K562 (cell line): Measurements from ENCODE around the gene LRRC8E. TPM values are rescaled to one million over a fixed set of nuclear protein-coding genes. Genes with fewer than 3 reads are reported as not detected.

Source experiments
- ASH1L ChIP-seq: fragments of 450-650 bp; IDR thresholded peaks from 2 replicates; pipeline ENCODE4 v1.6.1; 2018; ENCODE audit warnings: borderline replicate concordance, mild to moderate bottlenecking, low read depth; ENCODE audit not compliant: partially characterized antibody
- CREB5 ChIP-seq: fragments of 250-450 bp; sonication (Bioruptor Pico); IDR thresholded peaks from 2 replicates; pipeline ENCODE4 v1.5.0; 2020; ENCODE audit warnings: mild to moderate bottlenecking
- GMEB1 ChIP-seq: fragments of 250-450 bp; sonication (Bioruptor Pico); IDR thresholded peaks from 2 replicates; pipeline ENCODE4 v1.4.0; 2020; ENCODE audit warnings: mild to moderate bottlenecking
- IRF9 ChIP-seq: fragments of 450-650 bp; IDR thresholded peaks from 2 replicates; pipeline ENCODE4 v1.6.1; 2016; ENCODE audit warnings: missing biosample characterization, missing genetic modification characterization
- MAZ ChIP-seq, 2 experiments: fragments of 450-650 bp in 1 of 2; sonication (generic) in 1 of 2; formaldehyde crosslinking; IDR thresholded peaks in 1 of 2; conservative IDR thresholded peaks in 1 of 2; 2 replicates each; pipeline versions ENCODE4 v1.4.0 to v1.5.0; 2020; ENCODE audit warnings: mild to moderate bottlenecking in 1 of 2, missing genetic modification reagents in 1 of 2
- MECOM ChIP-seq: fragments of 250-450 bp; sonication (Bioruptor Pico); IDR thresholded peaks from 2 replicates; pipeline ENCODE4 v1.8.0; 2022; ENCODE audit warnings: inconsistent platforms
- NCOR1 ChIP-seq: fragments of 450-650 bp; IDR thresholded peaks from 2 replicates; pipeline ENCODE4 v1.6.1; 2016; ENCODE audit warnings: mild to moderate bottlenecking, moderate library complexity
- NFIX ChIP-seq: fragments of 250-450 bp; sonication (Bioruptor Pico); IDR thresholded peaks from 2 replicates; pipeline ENCODE4 v1.4.0; 2020; ENCODE audit warnings: low read depth, mild to moderate bottlenecking, moderate library complexity
- NKRF ChIP-seq: fragments of 450-650 bp; IDR thresholded peaks from 2 replicates; pipeline ENCODE4 v1.6.1; 2016; ENCODE audit warnings: borderline replicate concordance
- NR2C1 ChIP-seq, 2 experiments: fragments of 450-650 bp; IDR thresholded peaks; 2 replicates each; pipeline ENCODE4 v1.6.1; 2017; ENCODE audit warnings: mild to moderate bottlenecking in 2 of 2, antibody characterized with exemption in 1 of 2, inconsistent platforms in 1 of 2, missing compliant biosample characterization in 1 of 2, missing genetic modification characterization in 1 of 2
- PKNOX1 ChIP-seq: fragments of 450-650 bp; IDR thresholded peaks from 2 replicates; pipeline ENCODE4 v1.6.1; 2016
- ZBTB33 ChIP-seq: sonication (generic); formaldehyde crosslinking; IDR thresholded peaks from 2 replicates; pipeline ENCODE4 v1.8.1; 2023; ENCODE audit warnings: mild to moderate bottlenecking, missing genetic modification reagents
- ZNF324 ChIP-seq: fragments of 250-450 bp; sonication (Bioruptor Pico); IDR thresholded peaks from 2 replicates; pipeline ENCODE4 v1.4.0; 2020; ENCODE audit warnings: mild to moderate bottlenecking
- polyA plus RNA-seq, 8 experiments: library from polyadenylated mRNA; depleted of rRNA in 4 of 8; stranded (reverse) in 5 of 8; unstranded in 3 of 8; fragments of >200 nt; fragmentation: Nextera tagmentation in 2 of 8; fragmentation: Illumina TruSeq in 1 of 8; extraction: Ambion mirVana in 2 of 8; extraction: Trizol in 1 of 8; gene quantifications; 2 replicates each; pipeline versions ENCODE4 v1.2.1 to v1.2.3, GENCODE V29; 2011 to 2014; ENCODE audit warnings: inconsistent platforms in 1 of 8, missing spikeins in 1 of 8
- total RNA-seq, 7 experiments: library from RNA; depleted of rRNA in 6 of 7; stranded (reverse); fragments of >200 nt in 6 of 7; fragmentation: Illumina TruSeq in 2 of 7; extraction: Trizol in 2 of 7; gene quantifications; 2 replicates each; pipeline versions ENCODE4 v1.2.1 to v1.2.3, GENCODE V29; 2011 to 2021; ENCODE audit warnings: low replicate concordance in 1 of 7
- TF ChIP-seq, protein P1 (sequence below): sonication (generic); formaldehyde crosslinking; IDR thresholded peaks from 2 replicates; pipeline ENCODE4 v1.8.0; 2023; ENCODE audit warnings: mild to moderate bottlenecking, missing genetic modification reagents

The LRRC8E gene
- total and polyA plus RNA-seq, 9 of the 15 experiments (the other 6 are each of a cell fraction or from before 2014, with no cell fraction given): 0.08 to 5.7 (median 3.5) TPM; not detected in 1

- TF ChIP-seq IRF9 (no peak), MECOM (CRISPR knock-in tag) (no peak), GMEB1 (CRISPR knock-in tag) (peak; percentile 76), NFIX (no peak), MAZ (CRISPR knock-in tag; conservative IDR thresholded peaks at IDR 0.05 in 1 of 2, IDR thresholded peaks at IDR 0.05 in 1 of 2) (peak; percentile 71 to 75; a peak in 3 of 4 replicates), NCOR1 (0 out of 2 replicates have a peak, but pooled peaks have one; percentile 5), CREB5 (CRISPR knock-in tag) (no peak), NKRF (peak; percentile 54; the same call in 1 of the 2 replicates), ZNF324 (no peak), ZBTB33 (CRISPR knock-in tag) (peak; percentile 84), PKNOX1 (0 out of 2 replicates have a peak, but pooled peaks have one; percentile 23), ASH1L (no peak), NR2C1 (IDR thresholded peaks at IDR 0.05) (peak; percentile 53; the same call in 1 of the 2 replicates), NR2C1 (tag; IDR thresholded peaks at IDR 0.05) (no peak; the same call in 1 of the 2 replicates)
- TF ChIP-seq, protein P1, sequence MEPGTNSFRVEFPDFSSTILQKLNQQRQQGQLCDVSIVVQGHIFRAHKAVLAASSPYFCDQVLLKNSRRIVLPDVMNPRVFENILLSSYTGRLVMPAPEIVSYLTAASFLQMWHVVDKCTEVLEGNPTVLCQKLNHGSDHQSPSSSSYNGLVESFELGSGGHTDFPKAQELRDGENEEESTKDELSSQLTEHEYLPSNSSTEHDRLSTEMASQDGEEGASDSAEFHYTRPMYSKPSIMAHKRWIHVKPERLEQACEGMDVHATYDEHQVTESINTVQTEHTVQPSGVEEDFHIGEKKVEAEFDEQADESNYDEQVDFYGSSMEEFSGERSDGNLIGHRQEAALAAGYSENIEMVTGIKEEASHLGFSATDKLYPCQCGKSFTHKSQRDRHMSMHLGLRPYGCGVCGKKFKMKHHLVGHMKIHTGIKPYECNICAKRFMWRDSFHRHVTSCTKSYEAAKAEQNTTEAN (CRISPR knock-in tag): no peak
Observed at GRCh38 chr19:7903244-7904073, 15.1 kb downstream of the LRRC8E start, which contains the start of gene MAP2K7 (continued).
